Endothelial cell (in vitro differentiated cells): ENCODE results near the gene ANXA1. TPM values are rescaled to one million over a fixed set of nuclear protein-coding genes. Genes with fewer than 3 reads are reported as not detected.

Experiments used
- DNase-seq: peaks from one replicate; pipeline ENCODE4 v3.0.0; 2021; ENCODE audit warnings: low spot score
- H3K27ac Mint-ChIP-seq: one replicate; pipeline ENCODE4 v1.8.0; 2021; ENCODE audit warnings: mixed read lengths, inconsistent platforms; ENCODE audit not compliant: unreplicated experiment
- H3K27me3 Mint-ChIP-seq: one replicate; pipeline ENCODE4 v1.8.0; 2021; ENCODE audit warnings: mild to moderate bottlenecking, moderate library complexity, mixed read lengths, inconsistent platforms; ENCODE audit not compliant: unreplicated experiment
- H3K36me3 Mint-ChIP-seq: one replicate; pipeline ENCODE4 v1.8.0; 2021; ENCODE audit warnings: mild to moderate bottlenecking, low read depth, mixed read lengths, inconsistent platforms; ENCODE audit not compliant: unreplicated experiment
- H3K4me1 Mint-ChIP-seq: one replicate; pipeline ENCODE4 v1.8.0; 2021; ENCODE audit warnings: mild to moderate bottlenecking, mixed read lengths, inconsistent platforms; ENCODE audit not compliant: unreplicated experiment
- H3K4me3 Mint-ChIP-seq: one replicate; pipeline ENCODE4 v1.8.0; 2021; ENCODE audit warnings: mild to moderate bottlenecking, mixed read lengths, inconsistent platforms; ENCODE audit not compliant: unreplicated experiment
- H3K9me3 Mint-ChIP-seq: one replicate; pipeline ENCODE4 v1.8.0; 2021; ENCODE audit warnings: mixed read lengths, inconsistent platforms; ENCODE audit not compliant: unreplicated experiment
- total RNA-seq: library from RNA; stranded (reverse); fragmentation: NEBNext Ultra II Directional; extraction: Animal tissue kit (Norgen Biotek cat#: 25700); gene quantifications from one replicate; pipeline ENCODE4 v1.2.1, GENCODE V29; 2021; ENCODE audit not compliant: unreplicated experiment
- TF ChIP-seq, protein P1 (sequence below): fragments of 200-600 bp; sonication (generic); IDR thresholded peaks from one replicate; pipeline ENCODE4 v1.5.0; 2021; ENCODE audit warnings: antibody characterized with exemption; ENCODE audit not compliant: unreplicated experiment

ANXA1 gene
- total RNA-seq, 1 donor from 2014 or later, result 43.3 TPM

DNA sequence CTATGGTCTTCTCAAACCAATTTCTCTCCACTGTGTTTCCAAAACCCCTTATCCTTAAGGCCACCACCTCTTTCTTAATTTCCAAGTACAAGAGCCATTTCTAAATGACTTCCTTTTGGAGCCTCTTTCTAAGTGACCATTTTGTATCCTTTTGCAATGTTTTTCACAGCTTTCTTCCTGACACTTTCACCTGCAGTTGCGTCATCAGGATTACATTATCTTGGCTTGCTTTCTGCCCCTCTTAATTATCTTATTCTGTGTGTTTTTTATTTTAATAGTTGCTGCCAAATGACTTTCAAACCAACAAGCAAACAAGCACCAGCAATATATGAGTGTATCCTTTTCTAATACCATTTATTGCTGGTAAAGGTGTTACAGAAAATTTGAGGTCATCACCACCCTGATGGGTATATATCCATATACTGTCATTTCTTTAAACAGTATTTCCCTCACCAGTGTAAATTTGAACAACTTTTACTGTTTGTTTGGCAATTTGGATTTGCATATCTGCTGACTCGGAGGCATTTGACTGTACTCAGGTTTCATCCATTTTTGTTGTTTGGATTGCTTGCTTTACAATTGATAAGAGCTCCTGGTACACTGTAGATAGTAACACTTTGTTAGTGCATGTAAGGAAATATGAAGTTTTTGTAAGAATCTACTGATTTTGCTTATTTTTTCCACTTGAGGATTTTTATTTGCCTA is 5.4 kb upstream of the ANXA1 start:
- Mint-ChIP-seq H3K27me3 (no peaks in the 10 kb centered on the region), H3K4me1 (peaks cover 22% of the 10 kb centered on the region)

DNA sequence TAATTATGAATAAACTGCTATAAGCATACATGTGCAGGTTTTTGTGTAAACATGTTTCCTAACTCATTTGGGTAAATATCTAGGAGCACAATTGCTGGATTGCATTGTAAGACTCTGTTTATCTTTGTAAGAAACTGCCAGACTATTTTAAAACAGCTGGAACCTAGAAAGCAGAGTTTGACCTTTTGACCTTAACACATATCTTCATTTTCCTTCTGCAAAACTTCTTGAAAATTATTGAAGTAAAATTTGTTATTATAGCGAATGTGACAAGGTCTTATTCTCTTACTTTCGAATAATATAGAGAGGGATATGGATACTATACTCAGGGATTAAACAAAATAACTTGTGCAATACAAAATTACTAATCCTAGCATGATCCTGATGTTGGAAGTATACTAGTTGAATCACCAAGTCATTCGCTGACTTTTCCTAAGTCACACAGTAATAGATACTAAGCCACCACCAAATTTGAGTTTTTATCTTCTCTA is 3.2 kb upstream of the ANXA1 start:
- Mint-ChIP-seq H3K4me1 (peaks cover 26% of the 10 kb centered on the region), H3K9me3 (no peaks in the 10 kb centered on the region), H3K4me3 (no peak overlapping the region), H3K36me3 (no peaks in the 10 kb centered on the region), H3K27me3 (no peaks in the 10 kb centered on the region), H3K27ac (no peak overlapping the region)
- TF ChIP-seq, protein P1, sequence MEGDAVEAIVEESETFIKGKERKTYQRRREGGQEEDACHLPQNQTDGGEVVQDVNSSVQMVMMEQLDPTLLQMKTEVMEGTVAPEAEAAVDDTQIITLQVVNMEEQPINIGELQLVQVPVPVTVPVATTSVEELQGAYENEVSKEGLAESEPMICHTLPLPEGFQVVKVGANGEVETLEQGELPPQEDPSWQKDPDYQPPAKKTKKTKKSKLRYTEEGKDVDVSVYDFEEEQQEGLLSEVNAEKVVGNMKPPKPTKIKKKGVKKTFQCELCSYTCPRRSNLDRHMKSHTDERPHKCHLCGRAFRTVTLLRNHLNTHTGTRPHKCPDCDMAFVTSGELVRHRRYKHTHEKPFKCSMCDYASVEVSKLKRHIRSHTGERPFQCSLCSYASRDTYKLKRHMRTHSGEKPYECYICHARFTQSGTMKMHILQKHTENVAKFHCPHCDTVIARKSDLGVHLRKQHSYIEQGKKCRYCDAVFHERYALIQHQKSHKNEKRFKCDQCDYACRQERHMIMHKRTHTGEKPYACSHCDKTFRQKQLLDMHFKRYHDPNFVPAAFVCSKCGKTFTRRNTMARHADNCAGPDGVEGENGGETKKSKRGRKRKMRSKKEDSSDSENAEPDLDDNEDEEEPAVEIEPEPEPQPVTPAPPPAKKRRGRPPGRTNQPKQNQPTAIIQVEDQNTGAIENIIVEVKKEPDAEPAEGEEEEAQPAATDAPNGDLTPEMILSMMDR, result no peak
- DNase-seq, result no peak

More for the DNA sequence above, 5.4 kb upstream of the ANXA1 start:
- Mint-ChIP-seq H3K9me3 (no peaks in the 10 kb centered on the region), H3K36me3 (no peaks in the 10 kb centered on the region), H3K27ac (no peak overlapping the region), H3K4me3 (no peak overlapping the region)
- TF ChIP-seq, protein P1, result no peak
- no peak for DNase-seq

GRCh38 chr9:73149371-73150067 is 2.1 kb upstream of the ANXA1 start:
- no peaks in the 10 kb centered on the region for H3K9me3 Mint-ChIP-seq
- H3K4me1 Mint-ChIP-seq, result peaks cover 26% of the 10 kb centered on the region
- H3K27ac Mint-ChIP-seq, result peak overlapping the region; percentile 85
- DNase-seq, result no peak
- TF ChIP-seq, protein P1, result no peak
- no peaks in the 10 kb centered on the region for H3K36me3 Mint-ChIP-seq
- H3K4me3 Mint-ChIP-seq, result no peak overlapping the region
- H3K27me3 Mint-ChIP-seq, result no peaks in the 10 kb centered on the region

DNA sequence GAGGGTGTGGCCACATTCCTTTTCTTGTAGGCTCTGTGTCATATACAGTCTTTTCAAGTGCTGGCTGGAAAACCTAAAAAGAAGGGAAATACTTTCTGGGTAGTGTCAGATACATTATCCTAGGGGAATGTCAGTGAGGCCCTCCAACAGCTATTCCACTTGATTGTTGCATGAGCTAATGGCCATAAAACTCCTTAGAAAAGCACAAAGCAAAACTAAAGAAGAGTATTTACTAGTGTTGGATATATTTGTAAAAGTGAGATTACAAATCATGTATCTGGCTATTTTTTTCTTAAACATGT is 829 bp downstream of the ANXA1 start:
- H3K36me3 Mint-ChIP-seq, result no peaks in the 10 kb centered on the region
- no peak for DNase-seq
- H3K9me3 Mint-ChIP-seq, result no peaks in the 10 kb centered on the region
- H3K27me3 Mint-ChIP-seq, result no peaks in the 10 kb centered on the region
- TF ChIP-seq, protein P1, result no peak
- peaks cover 27% of the 10 kb centered on the region for H3K4me1 Mint-ChIP-seq
- peak overlapping the region; percentile 79 for H3K4me3 Mint-ChIP-seq
- no peak overlapping the region for H3K27ac Mint-ChIP-seq

GRCh38 chr9:73152953-73153352 is 1.3 kb downstream of the ANXA1 start:
- Mint-ChIP-seq H3K27me3 (no peaks in the 10 kb centered on the region), H3K4me1 (peaks cover 27% of the 10 kb centered on the region), H3K27ac (no peak overlapping the region), H3K4me3 (no peak overlapping the region), H3K36me3 (no peaks in the 10 kb centered on the region), H3K9me3 (no peaks in the 10 kb centered on the region)
- DNase-seq, result no peak
- TF ChIP-seq, protein P1, result no peak
